ENCODE results near the gene DIMT1. TPM values are rescaled to one million over a fixed set of nuclear protein-coding genes. Genes with fewer than 3 reads are reported as not detected.

Gene DIMT1
- total RNA-seq, 4 donors from 2014 or later: 18.3 to 34.8 (median 26.4) TPM

GRCh38 chr5:62362701-62363100 is 41.0 kb downstream of the DIMT1 start:
- no peaks in the 10 kb centered on the region for H3K27me3 ChIP-seq
- no peaks in the 10 kb centered on the region for H3K4me1 ChIP-seq
- no peak overlapping the region for H3K4me3 ChIP-seq
- no peak for TF ChIP-seq EP300 (IDR thresholded peaks at IDR 0.05)
- no peak overlapping the region for H3K27ac ChIP-seq (replicated peaks in 1 of 4)
- 98% methylated on average over 3 of the region's 3 CpGs for WGBS
- H3K36me3 ChIP-seq: peaks cover 33 to 92% (median 55%) of the 10 kb centered on the region in 4 donors
- intact Hi-C loops (cut with DNase I): no loop called here
- DNase-seq (ENCODE audit: extremely low spot score): no peak
- H3K9me3 ChIP-seq: no peaks in the 10 kb centered on the region

GRCh38 chr5:62354028-62354874 is 49.5 kb downstream of the DIMT1 start:
- H3K27ac ChIP-seq (replicated peaks in 1 of 4): no peak overlapping the region

GRCh38 chr5:62348723-62349481 is 54.8 kb downstream of the DIMT1 start:
- intact Hi-C loops (cut with DNase I): no loop called here
- H3K4me1 ChIP-seq: peaks cover 0 to 9% (median 0%) of the 10 kb centered on the region in 4 donors
- 97% methylated on average over 1 of the region's 1 CpG for WGBS
- H3K27ac ChIP-seq (replicated peaks in 1 of 4): no peak overlapping the region
- TF ChIP-seq, protein P1, sequence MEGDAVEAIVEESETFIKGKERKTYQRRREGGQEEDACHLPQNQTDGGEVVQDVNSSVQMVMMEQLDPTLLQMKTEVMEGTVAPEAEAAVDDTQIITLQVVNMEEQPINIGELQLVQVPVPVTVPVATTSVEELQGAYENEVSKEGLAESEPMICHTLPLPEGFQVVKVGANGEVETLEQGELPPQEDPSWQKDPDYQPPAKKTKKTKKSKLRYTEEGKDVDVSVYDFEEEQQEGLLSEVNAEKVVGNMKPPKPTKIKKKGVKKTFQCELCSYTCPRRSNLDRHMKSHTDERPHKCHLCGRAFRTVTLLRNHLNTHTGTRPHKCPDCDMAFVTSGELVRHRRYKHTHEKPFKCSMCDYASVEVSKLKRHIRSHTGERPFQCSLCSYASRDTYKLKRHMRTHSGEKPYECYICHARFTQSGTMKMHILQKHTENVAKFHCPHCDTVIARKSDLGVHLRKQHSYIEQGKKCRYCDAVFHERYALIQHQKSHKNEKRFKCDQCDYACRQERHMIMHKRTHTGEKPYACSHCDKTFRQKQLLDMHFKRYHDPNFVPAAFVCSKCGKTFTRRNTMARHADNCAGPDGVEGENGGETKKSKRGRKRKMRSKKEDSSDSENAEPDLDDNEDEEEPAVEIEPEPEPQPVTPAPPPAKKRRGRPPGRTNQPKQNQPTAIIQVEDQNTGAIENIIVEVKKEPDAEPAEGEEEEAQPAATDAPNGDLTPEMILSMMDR (IDR thresholded peaks at IDR 0.05): no peak
- TF ChIP-seq POLR2A (IDR thresholded peaks at IDR 0.05; ENCODE audit: low read depth) (no peak), POLR2AphosphoS5 (IDR thresholded peaks at IDR 0.05) (no peak), EP300 (IDR thresholded peaks at IDR 0.05) (no peak)
- no peaks in the 10 kb centered on the region for H3K9me3 ChIP-seq
- no peak for DNase-seq (ENCODE audit: extremely low spot score)
- H3K36me3 ChIP-seq: peaks cover 4 to 58% (median 19%) of the 10 kb centered on the region in 4 donors
- H3K27me3 ChIP-seq: no peaks in the 10 kb centered on the region
- no peak overlapping the region for H3K4me3 ChIP-seq

More at GRCh38 chr5:62354028-62354874, 49.5 kb downstream of the DIMT1 start:
- DNase-seq (ENCODE audit: extremely low spot score): no peak
- TF ChIP-seq POLR2A (IDR thresholded peaks at IDR 0.05; ENCODE audit: low read depth): no peak
- no peak for TF ChIP-seq EP300 (IDR thresholded peaks at IDR 0.05)
- TF ChIP-seq, protein P1 (IDR thresholded peaks at IDR 0.05): peak; percentile 64 to 67 (median 67)
- peaks cover 10 to 80% (median 31%) of the 10 kb centered on the region in 4 donors for H3K36me3 ChIP-seq
- H3K4me1 ChIP-seq: peaks cover 0 to 4% (median 0%) of the 10 kb centered on the region in 4 donors
- no peaks in the 10 kb centered on the region for H3K27me3 ChIP-seq
- H3K9me3 ChIP-seq: no peaks in the 10 kb centered on the region
- H3K4me3 ChIP-seq: no peak overlapping the region
- intact Hi-C loops (cut with DNase I): loop anchor here (5.0 kb wide), 2 partner anchors 47 to 132 kb away; partner anchors contain the start of gene KIF2A

- intact Hi-C loops (cut with DNase I): no loop called here
- no peaks in the 10 kb centered on the region for H3K27me3 ChIP-seq
- H3K36me3 ChIP-seq: peaks cover 4 to 49% (median 17%) of the 10 kb centered on the region in 4 donors
- no peaks in the 10 kb centered on the region for H3K9me3 ChIP-seq
- H3K27ac ChIP-seq (replicated peaks in 1 of 4): no peak overlapping the region
- TF ChIP-seq, protein P1 (IDR thresholded peaks at IDR 0.05): no peak
- TF ChIP-seq POLR2A (IDR thresholded peaks at IDR 0.05; ENCODE audit: low read depth) (no peak), EP300 (IDR thresholded peaks at IDR 0.05) (no peak), POLR2AphosphoS5 (IDR thresholded peaks at IDR 0.05) (no peak)
- H3K4me3 ChIP-seq: no peak overlapping the region
- 96% methylated on average over 1 of the region's 1 CpG for WGBS
- peaks cover 0 to 6% (median 0%) of the 10 kb centered on the region in 4 donors for H3K4me1 ChIP-seq
- DNase-seq (ENCODE audit: extremely low spot score): no peak
These were observed 55.8 kb downstream of the DIMT1 start for GRCh38 chr5:62347928-62348327.

DNA sequence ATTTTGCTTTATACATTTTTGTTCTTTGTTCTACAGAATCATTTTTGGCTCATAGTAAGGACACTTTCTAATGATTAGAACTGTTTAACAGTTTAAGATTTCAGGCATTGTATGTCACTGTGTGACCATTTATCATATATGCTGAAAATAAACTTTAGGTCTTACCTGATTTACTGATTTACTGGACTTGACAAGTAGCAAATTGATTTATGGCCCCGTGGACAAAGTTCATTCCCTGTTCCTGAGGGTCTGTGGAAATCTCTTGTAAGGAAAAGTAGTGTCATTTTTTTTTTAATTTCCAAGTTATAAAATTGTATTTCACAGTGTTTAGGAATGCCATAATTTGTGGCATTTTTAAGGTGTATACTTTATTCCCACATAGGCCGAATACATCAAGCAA is 57.0 kb downstream of the DIMT1 start:
- TF ChIP-seq POLR2AphosphoS5 (IDR thresholded peaks at IDR 0.05): no peak
- no peak for TF ChIP-seq EP300 (IDR thresholded peaks at IDR 0.05)
- no peak for TF ChIP-seq POLR2A (IDR thresholded peaks at IDR 0.05; ENCODE audit: low read depth)
- TF ChIP-seq, protein P1 (IDR thresholded peaks at IDR 0.05): no peak
- intact Hi-C loops (cut with DNase I): no loop called here

More for the DNA sequence above, 57.0 kb downstream of the DIMT1 start:
- no peak overlapping the region for H3K4me3 ChIP-seq
- peaks cover 0 to 6% (median 0%) of the 10 kb centered on the region in 4 donors for H3K4me1 ChIP-seq
- peaks cover 0 to 38% (median 10%) of the 10 kb centered on the region in 4 donors for H3K36me3 ChIP-seq
- no peaks in the 10 kb centered on the region for H3K27me3 ChIP-seq
- 92% methylated on average over 2 of the region's 2 CpGs for WGBS
- no peak overlapping the region for H3K27ac ChIP-seq (replicated peaks in 1 of 4)
- no peaks in the 10 kb centered on the region for H3K9me3 ChIP-seq
- DNase-seq (ENCODE audit: extremely low spot score): no peak

All from esophagus muscularis mucosa (tissue), 4 donors.